ENCODE measurements around the gene CRADD. TPM values are rescaled to one million over a fixed set of nuclear protein-coding genes. Genes with fewer than 3 reads are reported as not detected.

CRADD gene
- total RNA-seq, 2 donors from 2014 or later = 7.7 to 9.1 TPM

GRCh38 chr12:93663006-93663728 is 14.0 kb upstream of the CRADD start:
- H3K4me3 ChIP-seq (ENCODE audit: low read length) = no peak overlapping the region
- no peak overlapping the region for H3K27ac ChIP-seq (ENCODE audit: low read depth, low read length)
- no peak overlapping the region for H3K9ac ChIP-seq (ENCODE audit: extremely low read depth, low read length, poor library complexity, severe bottlenecking)
- TF ChIP-seq CTCF (conservative IDR thresholded peaks at IDR 0.05) = no peak
- WGBS, 2 experiments (ENCODE audit: insufficient coverage in 1 of 2, insufficient read length in 1 of 2) = 87 to 100% methylated on average over 2 of the region's 2 CpGs
- no peaks in the 10 kb centered on the region for H3K27me3 ChIP-seq (ENCODE audit: control insufficient read depth, insufficient read depth, low read length, poor library complexity, severe bottlenecking)
- H3K27me3 Mint-ChIP-seq (ENCODE audit: insufficient read depth) = no peaks in the 10 kb centered on the region
- peaks cover 4% of the 10 kb centered on the region for H3K4me1 ChIP-seq (ENCODE audit: control insufficient read depth, insufficient read depth, low read length)
- no peaks in the 10 kb centered on the region for H3K36me3 Mint-ChIP-seq (ENCODE audit: low read depth)
- no peak overlapping the region for H3K27ac Mint-ChIP-seq
- no peaks in the 10 kb centered on the region for H3K9me3 Mint-ChIP-seq
- peaks cover 15% of the 10 kb centered on the region for H3K4me1 Mint-ChIP-seq
- no peaks in the 10 kb centered on the region for H3K9me3 ChIP-seq (ENCODE audit: control insufficient read depth, low read length)
- H3K36me3 ChIP-seq (ENCODE audit: control insufficient read depth, insufficient read depth, low read length) = no peaks in the 10 kb centered on the region
- no peak overlapping the region for H3K4me3 Mint-ChIP-seq
- no peak for DNase-seq

- Histone ChIP-seq H3K27ac (ENCODE audit: low read depth, low read length) (no peak overlapping the region), H3K4me1 (ENCODE audit: control insufficient read depth, insufficient read depth, low read length) (peaks cover 4% of the 10 kb centered on the region), H3K9me3 (ENCODE audit: control insufficient read depth, low read length) (peaks cover 5% of the 10 kb centered on the region), H3K36me3 (ENCODE audit: control insufficient read depth, insufficient read depth, low read length) (no peaks in the 10 kb centered on the region), H3K27me3 (ENCODE audit: control insufficient read depth, insufficient read depth, low read length, poor library complexity, severe bottlenecking) (no peaks in the 10 kb centered on the region), H3K4me3 (ENCODE audit: low read length) (no peak overlapping the region), H3K9ac (ENCODE audit: extremely low read depth, low read length, poor library complexity, severe bottlenecking) (no peak overlapping the region)
- Mint-ChIP-seq H3K27ac (no peak overlapping the region), H3K4me1 (peaks cover 15% of the 10 kb centered on the region), H3K4me3 (no peak overlapping the region), H3K36me3 (ENCODE audit: low read depth) (no peaks in the 10 kb centered on the region), H3K27me3 (ENCODE audit: insufficient read depth) (no peaks in the 10 kb centered on the region), H3K9me3 (peaks cover 3% of the 10 kb centered on the region)
- TF ChIP-seq CTCF (conservative IDR thresholded peaks at IDR 0.05) = no peak
- no peak for DNase-seq
- WGBS, 2 experiments (ENCODE audit: insufficient coverage in 1 of 2, insufficient read length in 1 of 2) = 93 to 100% methylated on average over 3 to 4 of the region's 4 CpGs
Observed at GRCh38 chr12:93663729-93664084, 13.5 kb upstream of the CRADD start.

- H3K27ac ChIP-seq (ENCODE audit: low read depth, low read length) = no peak overlapping the region
- no peak for TF ChIP-seq CTCF (conservative IDR thresholded peaks at IDR 0.05)
- no peaks in the 10 kb centered on the region for H3K36me3 ChIP-seq (ENCODE audit: control insufficient read depth, insufficient read depth, low read length)
- Mint-ChIP-seq H3K4me1 (peaks cover 14% of the 10 kb centered on the region), H3K27ac (no peak overlapping the region), H3K4me3 (no peak overlapping the region), H3K27me3 (ENCODE audit: insufficient read depth) (no peaks in the 10 kb centered on the region), H3K9me3 (peaks cover 10% of the 10 kb centered on the region), H3K36me3 (ENCODE audit: low read depth) (no peaks in the 10 kb centered on the region)
- H3K4me3 ChIP-seq (ENCODE audit: low read length) = no peak overlapping the region
- H3K27me3 ChIP-seq (ENCODE audit: control insufficient read depth, insufficient read depth, low read length, poor library complexity, severe bottlenecking) = no peaks in the 10 kb centered on the region
- H3K9ac ChIP-seq (ENCODE audit: extremely low read depth, low read length, poor library complexity, severe bottlenecking) = no peak overlapping the region
- no peak for DNase-seq
- H3K4me1 ChIP-seq (ENCODE audit: control insufficient read depth, insufficient read depth, low read length) = peaks cover 4% of the 10 kb centered on the region
- 71 to 94% methylated on average over 1 to 2 of the region's 2 CpGs for WGBS, 2 experiments (ENCODE audit: insufficient coverage in 1 of 2, insufficient read length in 1 of 2)
- peaks cover 14% of the 10 kb centered on the region for H3K9me3 ChIP-seq (ENCODE audit: control insufficient read depth, low read length)
Observed at GRCh38 chr12:93664573-93665138, 12.5 kb upstream of the CRADD start.
